ENCODE measurements around the gene LTN1. TPM values are rescaled to one million over a fixed set of nuclear protein-coding genes. Genes with fewer than 3 reads are reported as not detected.

The LTN1 gene
- total RNA-seq, 1 experiment from 2014 or later: 23.9 TPM

GRCh38 chr21:28953247-28953646, 39.4 kb downstream of the LTN1 start:
- Histone ChIP-seq H4K8ac (replicated peaks; ENCODE audit: insufficient read length, low read depth, low read length) (no peak overlapping the region), H3K9ac (ENCODE audit: extremely low read depth, insufficient read length, low read length) (no peak overlapping the region), H2AK5ac (ENCODE audit: insufficient read length, low read length) (no peak overlapping the region), H3K27ac (ENCODE audit: insufficient read length, low read depth, low read length) (no peak overlapping the region), H3T11ph (ENCODE audit: low read length) (no peak overlapping the region), H3K23ac (ENCODE audit: insufficient read length, low read depth, low read length) (no peak overlapping the region), H3K4me2 (ENCODE audit: insufficient read depth, insufficient read length, low read length) (no peak overlapping the region), H3K23me2 (ENCODE audit: insufficient read length, low read depth, low read length, poor library complexity, severe bottlenecking) (no peaks in the 10 kb centered on the region), H3K9me3 (ENCODE audit: control insufficient read depth, low read depth, low read length) (no peaks in the 10 kb centered on the region), H3K56ac (ENCODE audit: insufficient read length, low read depth, low read length) (no peak overlapping the region), H4K91ac (ENCODE audit: insufficient read length, low read depth, low read length) (no peak overlapping the region), H2BK5ac (ENCODE audit: insufficient read length, low read length) (no peak overlapping the region), H2BK120ac (ENCODE audit: low read depth, low read length, poor library complexity, severe bottlenecking) (no peak overlapping the region), H3K79me2 (ENCODE audit: insufficient read depth, low read length) (no peaks in the 10 kb centered on the region), H3K14ac (ENCODE audit: insufficient read depth, low read length) (no peak overlapping the region), H2BK15ac (ENCODE audit: low read depth, low read length) (no peak overlapping the region), H3K4me1 (ENCODE audit: insufficient read depth, low read length) (no peaks in the 10 kb centered on the region), H2BK12ac (ENCODE audit: insufficient read length, low read depth, low read length) (no peak overlapping the region), H2AFZ (ENCODE audit: low read length) (no peak overlapping the region), H4K20me1 (ENCODE audit: control insufficient read depth, insufficient read depth, insufficient read length) (no peaks in the 10 kb centered on the region), H2BK20ac (ENCODE audit: low read depth, low read length, poor library complexity, severe bottlenecking) (no peak overlapping the region), H3K27me3 (ENCODE audit: insufficient read depth, low read length) (no peaks in the 10 kb centered on the region), H4K5ac (ENCODE audit: insufficient read length, low read depth, low read length) (no peak overlapping the region), H3K18ac (ENCODE audit: insufficient read length, low read depth, low read length) (no peak overlapping the region), H3K4ac (ENCODE audit: low read depth, low read length) (no peak overlapping the region), H3K79me1 (ENCODE audit: insufficient read depth, low read depth, low read length, poor library complexity, severe bottlenecking) (no peaks in the 10 kb centered on the region)
- DNase-seq: no peak
- Mint-ChIP-seq H3K27me3 (ENCODE audit: low read depth) (no peaks in the 10 kb centered on the region), H3K4me1 (no peaks in the 10 kb centered on the region), H3K36me3 (ENCODE audit: insufficient read depth in 1 of 3, low read depth in 3 of 3) (peaks cover 7 to 37% (median 36%) of the 10 kb centered on the region in 3 experiments; a peak in 6 of 7 replicates), H3K27ac (no peak overlapping the region), H3K4me3 (no peak overlapping the region), H3K9me3 (no peaks in the 10 kb centered on the region)
- no peak for TF ChIP-seq CTCF (conservative IDR thresholded peaks at IDR 0.05)
- WGBS (ENCODE audit: extremely low coverage, insufficient read length, low lambda C conversion rate): no CpG with 5 or more reads among the region's 2 CpGs

Measured in H9 (cell line).